Neural cell (in vitro differentiated cells): Measurements from ENCODE around the gene PTHLH.

Experiments
- POLR2AphosphoS5 ChIP-seq: IDR thresholded peaks from 2 replicates; pipeline ENCODE4 v1.6.1; 2012
- RAD21 ChIP-seq: fragments of 450-650 bp; conservative IDR thresholded peaks from 2 replicates; pipeline ENCODE4 v1.6.1; 2014; ENCODE audit warnings: antibody characterized with exemption, mild to moderate bottlenecking, moderate library complexity
- TAF1 ChIP-seq: IDR thresholded peaks from 2 replicates; pipeline ENCODE4 v1.6.1; 2012; ENCODE audit warnings: low read depth
- TF ChIP-seq, protein P1 (sequence below): fragments of 450-650 bp; IDR thresholded peaks from 2 replicates; pipeline ENCODE4 v1.5.1; 2014; ENCODE audit warnings: antibody characterized with exemption, mild to moderate bottlenecking, moderate library complexity; ENCODE audit not compliant: poor library complexity, severe bottlenecking
- TF ChIP-seq, protein P2 (sequence below): IDR thresholded peaks from 2 replicates; pipeline ENCODE4 v1.6.1; 2012; ENCODE audit warnings: borderline replicate concordance

- TF ChIP-seq, protein P1, sequence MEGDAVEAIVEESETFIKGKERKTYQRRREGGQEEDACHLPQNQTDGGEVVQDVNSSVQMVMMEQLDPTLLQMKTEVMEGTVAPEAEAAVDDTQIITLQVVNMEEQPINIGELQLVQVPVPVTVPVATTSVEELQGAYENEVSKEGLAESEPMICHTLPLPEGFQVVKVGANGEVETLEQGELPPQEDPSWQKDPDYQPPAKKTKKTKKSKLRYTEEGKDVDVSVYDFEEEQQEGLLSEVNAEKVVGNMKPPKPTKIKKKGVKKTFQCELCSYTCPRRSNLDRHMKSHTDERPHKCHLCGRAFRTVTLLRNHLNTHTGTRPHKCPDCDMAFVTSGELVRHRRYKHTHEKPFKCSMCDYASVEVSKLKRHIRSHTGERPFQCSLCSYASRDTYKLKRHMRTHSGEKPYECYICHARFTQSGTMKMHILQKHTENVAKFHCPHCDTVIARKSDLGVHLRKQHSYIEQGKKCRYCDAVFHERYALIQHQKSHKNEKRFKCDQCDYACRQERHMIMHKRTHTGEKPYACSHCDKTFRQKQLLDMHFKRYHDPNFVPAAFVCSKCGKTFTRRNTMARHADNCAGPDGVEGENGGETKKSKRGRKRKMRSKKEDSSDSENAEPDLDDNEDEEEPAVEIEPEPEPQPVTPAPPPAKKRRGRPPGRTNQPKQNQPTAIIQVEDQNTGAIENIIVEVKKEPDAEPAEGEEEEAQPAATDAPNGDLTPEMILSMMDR, result no peak
- TF ChIP-seq, protein P2, sequence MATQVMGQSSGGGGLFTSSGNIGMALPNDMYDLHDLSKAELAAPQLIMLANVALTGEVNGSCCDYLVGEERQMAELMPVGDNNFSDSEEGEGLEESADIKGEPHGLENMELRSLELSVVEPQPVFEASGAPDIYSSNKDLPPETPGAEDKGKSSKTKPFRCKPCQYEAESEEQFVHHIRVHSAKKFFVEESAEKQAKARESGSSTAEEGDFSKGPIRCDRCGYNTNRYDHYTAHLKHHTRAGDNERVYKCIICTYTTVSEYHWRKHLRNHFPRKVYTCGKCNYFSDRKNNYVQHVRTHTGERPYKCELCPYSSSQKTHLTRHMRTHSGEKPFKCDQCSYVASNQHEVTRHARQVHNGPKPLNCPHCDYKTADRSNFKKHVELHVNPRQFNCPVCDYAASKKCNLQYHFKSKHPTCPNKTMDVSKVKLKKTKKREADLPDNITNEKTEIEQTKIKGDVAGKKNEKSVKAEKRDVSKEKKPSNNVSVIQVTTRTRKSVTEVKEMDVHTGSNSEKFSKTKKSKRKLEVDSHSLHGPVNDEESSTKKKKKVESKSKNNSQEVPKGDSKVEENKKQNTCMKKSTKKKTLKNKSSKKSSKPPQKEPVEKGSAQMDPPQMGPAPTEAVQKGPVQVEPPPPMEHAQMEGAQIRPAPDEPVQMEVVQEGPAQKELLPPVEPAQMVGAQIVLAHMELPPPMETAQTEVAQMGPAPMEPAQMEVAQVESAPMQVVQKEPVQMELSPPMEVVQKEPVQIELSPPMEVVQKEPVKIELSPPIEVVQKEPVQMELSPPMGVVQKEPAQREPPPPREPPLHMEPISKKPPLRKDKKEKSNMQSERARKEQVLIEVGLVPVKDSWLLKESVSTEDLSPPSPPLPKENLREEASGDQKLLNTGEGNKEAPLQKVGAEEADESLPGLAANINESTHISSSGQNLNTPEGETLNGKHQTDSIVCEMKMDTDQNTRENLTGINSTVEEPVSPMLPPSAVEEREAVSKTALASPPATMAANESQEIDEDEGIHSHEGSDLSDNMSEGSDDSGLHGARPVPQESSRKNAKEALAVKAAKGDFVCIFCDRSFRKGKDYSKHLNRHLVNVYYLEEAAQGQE, result no peak
- no peak for TF ChIP-seq RAD21
- TF ChIP-seq POLR2AphosphoS5, result no peak
- no peak for TF ChIP-seq TAF1
These were observed 20.0 kb downstream of the PTHLH start for GRCh38 chr12:27952510-27952909.
